Activated CD4-positive, alpha-beta memory T cell treated with anti-CD3 and anti-CD28 coated beads, Interleukin-2, amount 10 ng/mL, durations not matched to agents 7 days and 5 days (primary cell): Measurements from ENCODE around the gene CST8. TPM values are rescaled to one million over a fixed set of nuclear protein-coding genes. Genes with fewer than 3 reads are reported as not detected.
"Not testable (repeated sequence)": the region's sequence is repeated elsewhere in the genome, so short reads cannot be mapped to it uniquely, and the experiment has no call there.

Source experiments
- CTCF ChIA-PET: fragments of 350-600 bp; sonication (Branson Sonifier 250); formaldehyde crosslinking; loops from one replicate; lab custom pipeline; 2021; ENCODE audit warnings: antibody characterized with exemption, inconsistent platforms; lab: Charles Lee
- POLR2A ChIA-PET: fragments of 350-600 bp; sonication (Branson Sonifier 250); formaldehyde crosslinking; loops from one replicate; lab custom pipeline; 2021; ENCODE audit warnings: antibody characterized with exemption; lab: Charles Lee
- DNase-seq: peaks from one replicate; pipeline ENCODE4 v3.0.0-alpha.2; 2020
- H3K27ac Mint-ChIP-seq: one replicate; pipeline ENCODE4 v1.8.0; 2021; ENCODE audit warnings: mild to moderate bottlenecking, mixed read lengths
- H3K27me3 Mint-ChIP-seq: one replicate; pipeline ENCODE4 v1.8.0; 2021; ENCODE audit warnings: mixed read lengths
- H3K36me3 Mint-ChIP-seq: one replicate; pipeline ENCODE4 v1.8.0; 2021; ENCODE audit warnings: low read depth, mixed read lengths
- H3K4me1 Mint-ChIP-seq: one replicate; pipeline ENCODE4 v1.8.0; 2021; ENCODE audit warnings: mixed read lengths
- H3K4me3 Mint-ChIP-seq: one replicate; pipeline ENCODE4 v1.8.0; 2021; ENCODE audit warnings: mild to moderate bottlenecking, mixed read lengths
- H3K9me3 Mint-ChIP-seq: one replicate; pipeline ENCODE4 v1.8.0; 2021; ENCODE audit warnings: mixed read lengths
- total RNA-seq, 2 experiments: library from RNA; stranded (reverse); gene quantifications; one replicate each; pipeline ENCODE4 v1.2.3, GENCODE V29; 2021

Gene CST8
- total RNA-seq, 2 experiments from 2014 or later: not detected

DNA sequence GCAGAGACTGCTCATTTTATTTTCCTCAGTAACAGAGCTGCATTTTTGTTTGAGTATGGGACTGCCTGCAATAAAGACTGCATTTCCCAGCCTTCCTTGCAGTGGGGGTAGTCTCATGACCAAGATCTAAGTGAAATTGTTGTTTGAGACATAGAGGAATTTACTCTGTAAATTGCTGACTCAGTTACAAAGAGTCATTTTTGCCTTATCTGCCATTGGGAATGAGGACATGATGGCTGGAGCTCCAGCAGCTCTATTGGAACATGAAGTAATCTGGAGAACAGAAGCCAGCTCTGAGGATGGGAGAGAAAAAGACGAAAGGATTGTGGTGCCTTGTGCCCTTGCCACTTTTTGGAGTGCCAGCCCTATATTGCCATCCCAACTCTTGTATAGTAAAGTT lies 36.1 kb upstream of the CST8 start:
- no peaks in the 10 kb centered on the region for H3K36me3 Mint-ChIP-seq
- no peak overlapping the region for H3K27ac Mint-ChIP-seq
- H3K4me1 Mint-ChIP-seq: peaks cover 17% of the 10 kb centered on the region
- no peaks in the 10 kb centered on the region for H3K9me3 Mint-ChIP-seq
- no peak for DNase-seq
- peaks cover 10% of the 10 kb centered on the region for H3K27me3 Mint-ChIP-seq
- POLR2A ChIA-PET: no interaction called here
- no peak overlapping the region for H3K4me3 Mint-ChIP-seq
- CTCF ChIA-PET: interaction anchor here (0.7 kb wide), 1 partner anchor 14 kb away, joined by 3 read pairs; no protein-coding TSS in a partner anchor

DNA sequence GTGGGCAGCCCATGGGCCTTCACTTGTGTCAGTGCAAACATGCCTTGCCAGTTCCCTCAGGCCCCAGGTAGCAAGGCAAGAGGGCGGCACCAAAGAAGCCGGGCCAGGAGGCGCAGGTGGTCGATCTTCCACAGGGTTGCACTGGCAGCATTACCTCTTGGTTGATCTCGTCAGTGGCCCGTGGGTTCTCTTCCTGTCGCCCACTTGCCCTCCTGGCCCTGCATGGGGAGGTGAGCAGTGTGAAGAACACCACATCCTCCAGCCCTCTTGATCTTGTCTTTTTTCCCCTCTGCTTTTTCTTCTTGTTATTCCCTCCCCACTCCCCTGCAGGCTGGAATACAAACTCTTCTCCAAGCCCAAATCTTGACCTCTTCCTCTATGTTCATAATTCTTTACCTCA lies 35.3 kb upstream of the CST8 start:
- H3K27me3 Mint-ChIP-seq: peaks cover 14% of the 10 kb centered on the region
- no peak overlapping the region for H3K27ac Mint-ChIP-seq
- ChIA-PET POLR2A (no interaction called here), CTCF (no interaction called here)
- no peaks in the 10 kb centered on the region for H3K36me3 Mint-ChIP-seq
- H3K4me3 Mint-ChIP-seq: no peak overlapping the region
- no peaks in the 10 kb centered on the region for H3K9me3 Mint-ChIP-seq
- no peak for DNase-seq
- peaks cover 13% of the 10 kb centered on the region for H3K4me1 Mint-ChIP-seq

DNA sequence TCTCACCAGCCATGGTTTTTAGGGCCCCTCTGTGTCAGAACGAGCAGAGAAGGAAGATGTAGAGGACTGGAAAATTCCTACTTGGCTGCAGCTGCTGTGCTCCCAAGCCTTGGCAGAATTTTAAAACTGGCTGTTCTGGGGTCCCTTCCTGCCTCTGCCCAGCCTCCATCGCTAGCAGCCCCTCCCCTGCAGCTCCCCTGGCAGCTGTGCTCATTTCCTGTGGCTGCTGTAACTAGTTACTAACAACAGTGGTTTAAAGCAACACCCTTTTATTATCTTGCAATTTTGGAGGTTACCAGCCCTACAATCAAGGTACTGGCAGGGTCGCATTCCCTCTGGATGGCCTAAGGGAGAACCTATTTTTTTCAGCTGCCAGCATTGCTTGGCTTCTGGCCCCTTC lies 34.5 kb upstream of the CST8 start:
- Mint-ChIP-seq H3K36me3 (no peaks in the 10 kb centered on the region), H3K9me3 (no peaks in the 10 kb centered on the region), H3K4me3 (no peak overlapping the region), H3K27me3 (peaks cover 17% of the 10 kb centered on the region), H3K4me1 (peaks cover 13% of the 10 kb centered on the region), H3K27ac (no peak overlapping the region)
- ChIA-PET CTCF (no interaction called here), POLR2A (no interaction called here)
- no peak for DNase-seq

DNA sequence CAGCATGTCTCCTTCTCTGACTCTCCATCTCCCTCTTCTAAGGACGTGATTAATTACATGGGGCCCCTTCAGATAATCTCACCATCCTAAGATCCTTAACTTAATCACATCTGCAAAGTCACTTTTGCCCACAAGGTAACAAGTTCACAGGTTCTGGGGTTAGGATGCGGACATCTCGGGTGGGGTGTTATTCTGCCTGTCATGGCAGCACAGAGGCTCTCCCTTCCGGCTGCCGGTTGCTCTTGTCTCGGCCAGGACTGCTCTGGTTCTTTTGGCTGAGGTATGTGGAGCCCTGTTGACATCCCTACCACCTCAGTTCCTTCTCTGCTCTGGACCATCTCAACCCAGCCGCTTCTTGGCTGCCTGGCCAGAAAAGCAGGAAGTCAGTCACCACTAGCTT lies 34.0 kb upstream of the CST8 start:
- Mint-ChIP-seq H3K27me3 (peaks cover 20% of the 10 kb centered on the region), H3K4me1 (peaks cover 13% of the 10 kb centered on the region), H3K36me3 (no peaks in the 10 kb centered on the region), H3K9me3 (no peaks in the 10 kb centered on the region), H3K27ac (no peak overlapping the region), H3K4me3 (no peak overlapping the region)
- no peak for DNase-seq
- ChIA-PET POLR2A (no interaction called here), CTCF (no interaction called here)

DNA sequence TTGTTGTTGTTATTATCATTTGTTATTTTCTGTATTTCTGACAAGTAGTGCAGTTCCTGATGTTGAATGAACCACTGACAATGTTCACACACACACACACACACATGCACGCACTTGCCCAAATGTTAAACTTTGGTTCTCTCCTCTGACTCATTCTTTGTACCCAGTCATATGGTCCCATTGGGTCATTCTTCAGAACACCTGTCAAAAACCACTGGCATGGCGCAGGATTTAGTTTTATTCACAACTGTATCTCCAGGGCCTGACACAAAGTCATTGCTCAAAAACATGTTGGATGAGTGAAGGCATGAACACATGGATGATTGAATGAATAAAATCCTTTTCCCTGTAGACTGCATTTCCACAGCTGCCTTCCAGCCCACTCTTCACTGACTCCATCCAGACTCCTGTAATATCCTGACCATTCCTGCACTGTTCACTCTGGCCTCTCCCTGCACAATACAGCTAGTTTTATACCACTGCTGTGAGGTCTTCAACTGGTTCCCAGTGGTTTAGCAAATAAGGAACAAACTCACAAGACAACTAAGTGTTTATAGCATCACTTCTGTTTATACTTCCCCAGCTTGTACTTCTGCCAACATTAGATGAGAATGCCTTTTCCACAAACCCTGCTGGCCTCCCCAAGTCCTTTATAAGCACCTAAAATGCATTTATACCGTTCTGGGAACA lies 31.3 kb upstream of the CST8 start:
- H3K4me1 Mint-ChIP-seq: peaks cover 13% of the 10 kb centered on the region
- POLR2A ChIA-PET: interaction anchor here (0.9 kb wide), 1 partner anchor 38 kb away, joined by 3 read pairs; the partner anchor contains the start of gene NAPB
- no peak overlapping the region for H3K27ac Mint-ChIP-seq
- CTCF ChIA-PET: interaction anchor here (1.0 to 1.6 kb wide), 2 partner anchors 12 to 29 kb away, joined by 3 to 7 read pairs; no protein-coding TSS in a partner anchor
- peaks cover 31% of the 10 kb centered on the region for H3K27me3 Mint-ChIP-seq
- no peaks in the 10 kb centered on the region for H3K9me3 Mint-ChIP-seq
- no peaks in the 10 kb centered on the region for H3K36me3 Mint-ChIP-seq
- H3K4me3 Mint-ChIP-seq: no peak overlapping the region
- DNase-seq: no peak

DNA sequence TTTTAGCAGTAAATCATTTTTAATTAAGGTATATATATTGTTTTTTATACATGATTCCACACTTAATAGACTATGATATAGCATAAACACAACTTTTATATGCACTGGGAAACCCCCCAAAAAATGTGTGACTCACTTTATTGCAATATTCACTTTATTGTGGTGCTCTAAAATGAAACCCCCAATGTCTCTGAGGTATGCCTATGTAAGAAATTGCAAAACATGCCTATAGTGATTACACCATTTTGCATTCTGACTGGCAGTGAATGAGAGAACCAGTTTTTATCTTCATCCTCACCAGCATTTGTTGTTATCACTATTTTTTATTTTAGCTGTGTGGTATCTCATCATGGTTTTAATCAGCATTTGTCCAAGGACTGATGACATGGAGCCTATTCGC lies 29.7 kb upstream of the CST8 start:
- H3K27ac Mint-ChIP-seq: no peak overlapping the region
- ChIA-PET POLR2A (no interaction called here), CTCF (no interaction called here)
- H3K4me1 Mint-ChIP-seq: peaks cover 8% of the 10 kb centered on the region
- no peak overlapping the region for H3K4me3 Mint-ChIP-seq
- peaks cover 31% of the 10 kb centered on the region for H3K27me3 Mint-ChIP-seq
- H3K9me3 Mint-ChIP-seq: no peaks in the 10 kb centered on the region
- no peak for DNase-seq
- H3K36me3 Mint-ChIP-seq: no peaks in the 10 kb centered on the region

DNA sequence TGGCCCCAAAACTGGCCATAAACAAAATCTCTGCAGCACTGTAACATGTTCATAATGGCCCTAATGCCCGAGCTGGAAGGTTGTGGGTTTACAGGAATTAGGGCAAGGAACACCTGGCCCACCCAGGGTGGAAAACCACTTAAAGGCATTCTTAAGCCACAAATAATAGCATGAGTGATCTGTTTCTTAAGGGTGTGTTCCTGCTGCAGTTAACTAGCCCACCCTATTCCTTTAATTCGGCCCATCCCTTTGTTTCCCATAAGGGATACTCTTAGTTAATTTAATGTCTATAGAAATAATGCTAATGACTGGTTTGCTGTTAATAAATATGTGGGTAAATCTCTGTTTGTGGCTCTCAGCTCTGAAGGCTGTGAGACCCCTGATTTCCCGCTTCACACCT lies 24.0 kb upstream of the CST8 start:
- H3K4me1 Mint-ChIP-seq, POLR2A ChIA-PET, H3K4me3 Mint-ChIP-seq, H3K27ac Mint-ChIP-seq, H3K36me3 Mint-ChIP-seq, DNase-seq: not testable (repeated sequence)
- CTCF ChIA-PET: interaction anchor here (1.3 kb wide), 1 partner anchor 25 kb away, joined by 4 read pairs; no protein-coding TSS in a partner anchor
- Mint-ChIP-seq H3K27me3 (peaks cover 18% of the 10 kb centered on the region), H3K9me3 (peaks cover 11% of the 10 kb centered on the region)

DNA sequence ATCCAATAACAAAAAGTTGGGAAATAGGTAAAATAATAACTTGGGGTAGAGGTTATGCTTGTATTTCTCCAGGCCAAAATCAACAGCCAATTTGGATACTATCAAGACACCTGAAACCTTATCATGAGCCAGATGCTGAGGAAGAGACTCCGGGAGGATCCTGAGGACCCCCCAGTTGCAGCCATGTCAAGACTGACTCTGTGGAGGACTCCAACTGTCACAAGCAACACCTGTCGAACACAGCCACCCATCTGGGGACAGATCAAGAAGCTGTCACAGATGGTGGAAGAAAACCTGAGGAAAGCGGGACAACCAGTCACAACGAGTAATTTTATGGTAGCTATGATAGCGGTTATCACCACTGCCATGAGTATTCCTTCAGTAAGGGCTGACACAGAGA lies 18.6 kb upstream of the CST8 start:
- H3K36me3 Mint-ChIP-seq, DNase-seq, CTCF ChIA-PET, H3K27ac Mint-ChIP-seq, H3K4me3 Mint-ChIP-seq, H3K27me3 Mint-ChIP-seq, H3K4me1 Mint-ChIP-seq, H3K9me3 Mint-ChIP-seq, POLR2A ChIA-PET: not testable (repeated sequence)

DNA sequence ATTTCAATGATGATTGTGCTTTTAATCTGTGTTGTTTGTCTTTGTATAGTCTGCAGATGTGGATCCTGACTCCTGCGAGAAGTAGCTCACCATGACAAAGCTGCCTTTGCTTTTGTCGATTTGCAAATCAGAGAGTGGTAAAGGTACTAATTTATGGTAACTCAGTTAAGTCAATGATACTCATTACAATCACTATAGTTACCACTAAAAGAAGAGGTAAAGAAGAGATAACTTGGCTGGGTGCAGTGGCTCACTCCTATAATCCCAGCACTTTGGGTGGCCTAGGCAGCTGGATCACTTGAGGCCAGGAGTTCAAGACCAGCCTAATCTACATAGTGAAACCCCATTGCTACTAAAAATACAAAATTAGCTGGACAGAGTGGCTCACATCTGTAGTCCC lies 17.6 kb upstream of the CST8 start:
- DNase-seq, H3K27me3 Mint-ChIP-seq, H3K36me3 Mint-ChIP-seq, CTCF ChIA-PET, H3K27ac Mint-ChIP-seq, POLR2A ChIA-PET, H3K4me1 Mint-ChIP-seq, H3K4me3 Mint-ChIP-seq, H3K9me3 Mint-ChIP-seq: not testable (repeated sequence)

DNA sequence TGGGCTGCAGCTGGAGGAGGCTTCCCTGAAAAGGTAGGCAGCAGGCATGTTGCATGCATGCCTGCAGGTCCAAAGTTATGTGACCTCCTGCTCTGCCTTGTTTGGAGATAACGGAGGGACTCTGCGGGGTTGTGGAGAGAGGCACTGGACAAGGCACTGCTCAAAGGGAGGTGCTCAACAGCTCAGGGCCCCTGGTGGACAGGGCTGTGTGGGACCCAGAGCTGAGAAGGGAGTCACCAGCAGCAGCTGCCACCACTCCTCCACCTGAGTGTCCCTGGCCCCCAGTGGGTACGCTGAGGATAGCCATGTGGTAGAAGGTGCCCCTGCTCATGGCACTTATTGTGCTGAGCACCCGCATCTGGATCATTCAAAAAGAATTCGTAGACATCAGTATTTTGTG lies 15.5 kb upstream of the CST8 start:
- Mint-ChIP-seq H3K4me3 (no peak overlapping the region), H3K36me3 (no peaks in the 10 kb centered on the region), H3K9me3 (no peaks in the 10 kb centered on the region), H3K27me3 (peaks cover 9% of the 10 kb centered on the region), H3K27ac (no peak overlapping the region), H3K4me1 (no peaks in the 10 kb centered on the region)
- ChIA-PET CTCF (no interaction called here), POLR2A (no interaction called here)
- DNase-seq: no peak

DNA sequence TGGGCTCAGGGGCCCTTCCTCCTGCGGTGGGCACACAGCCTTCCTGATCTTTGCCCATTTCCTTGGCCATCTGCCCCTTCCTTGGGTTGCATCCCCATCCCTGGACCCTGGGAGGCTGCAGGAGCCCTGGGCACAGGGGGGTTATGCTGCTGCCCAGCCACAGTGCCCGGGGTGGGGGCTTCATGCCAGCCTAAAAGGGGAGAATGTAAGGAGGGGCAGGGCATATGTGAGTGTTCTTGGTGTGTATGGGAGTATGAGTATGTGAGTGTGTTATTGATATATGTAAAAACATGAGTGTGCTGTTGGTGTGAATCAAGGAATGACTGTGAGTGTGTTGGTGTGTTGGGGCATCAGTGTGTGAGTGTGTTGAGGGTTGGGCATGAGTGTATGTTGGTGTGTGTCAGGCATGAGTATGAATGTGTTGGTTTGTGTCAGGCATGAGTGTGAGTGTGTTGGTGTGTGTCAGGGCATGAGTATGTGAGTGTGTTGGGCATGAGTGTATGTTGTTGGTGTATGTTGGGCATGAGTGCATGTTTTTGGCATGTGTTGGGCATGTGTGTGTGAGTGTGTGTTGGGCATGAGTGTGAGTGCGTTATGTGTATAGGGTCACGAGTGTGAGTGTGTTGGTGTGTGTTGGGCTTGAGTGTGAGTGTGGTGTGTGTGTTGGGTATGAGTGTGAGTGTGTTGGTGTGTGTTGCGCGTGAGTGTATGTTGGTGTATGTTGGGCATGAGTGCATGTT lies 14.7 kb upstream of the CST8 start:
- Mint-ChIP-seq H3K9me3 (no peaks in the 10 kb centered on the region), H3K4me3 (no peak overlapping the region), H3K27me3 (peaks cover 6% of the 10 kb centered on the region), H3K36me3 (no peaks in the 10 kb centered on the region), H3K27ac (no peak overlapping the region), H3K4me1 (no peaks in the 10 kb centered on the region)
- ChIA-PET POLR2A (no interaction called here), CTCF (no interaction called here)
- no peak for DNase-seq

DNA sequence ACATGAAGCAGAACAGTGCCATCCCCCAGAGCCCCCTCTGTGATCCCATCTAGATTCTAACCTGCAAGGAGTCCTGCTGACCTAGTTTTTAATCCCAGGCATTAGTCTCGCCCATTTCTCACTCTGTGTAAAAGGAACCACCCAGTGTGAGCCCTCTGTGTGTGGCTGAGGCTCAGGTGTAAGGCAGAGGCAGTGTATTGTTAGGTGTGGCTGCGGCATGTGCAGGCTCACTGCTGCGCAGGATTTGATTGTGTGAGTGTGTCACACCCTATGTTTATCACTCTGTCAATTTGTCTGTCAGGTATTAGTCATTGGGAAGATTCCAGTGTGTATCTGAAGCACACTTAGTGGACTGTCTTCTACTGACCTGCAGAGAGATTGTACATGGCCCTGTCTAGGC lies 13.7 kb upstream of the CST8 start:
- CTCF ChIA-PET: no interaction called here
- POLR2A ChIA-PET: no interaction called here

DNA sequence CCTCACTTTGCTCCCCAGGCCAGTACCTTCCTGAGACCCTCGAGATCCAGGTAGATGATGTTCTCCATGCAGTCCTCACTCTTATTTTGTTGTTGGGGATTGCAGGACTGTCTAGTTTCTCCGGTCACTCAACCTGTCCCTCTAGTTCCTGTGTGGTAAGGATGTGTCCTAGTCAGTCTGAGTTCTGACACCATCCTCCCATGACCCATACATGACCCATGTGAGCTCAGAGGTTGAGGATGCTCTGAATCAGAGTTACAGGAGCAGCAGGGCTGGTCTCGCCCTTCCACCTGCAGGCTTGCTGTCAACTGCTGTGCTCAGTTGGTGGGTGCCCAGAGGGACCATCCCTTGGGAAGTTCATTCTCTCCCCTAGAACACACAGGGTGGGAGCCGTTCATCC lies 11.9 kb upstream of the CST8 start:
- Mint-ChIP-seq H3K27me3 (peaks cover 2% of the 10 kb centered on the region), H3K4me3 (no peak overlapping the region), H3K4me1 (no peaks in the 10 kb centered on the region), H3K36me3 (no peaks in the 10 kb centered on the region), H3K9me3 (no peaks in the 10 kb centered on the region), H3K27ac (no peak overlapping the region)
- DNase-seq: no peak
- ChIA-PET CTCF (no interaction called here), POLR2A (no interaction called here)

More for the DNA sequence above, 13.7 kb upstream of the CST8 start:
- peaks cover 3% of the 10 kb centered on the region for H3K27me3 Mint-ChIP-seq
- H3K4me1 Mint-ChIP-seq: no peaks in the 10 kb centered on the region
- no peaks in the 10 kb centered on the region for H3K9me3 Mint-ChIP-seq
- H3K36me3 Mint-ChIP-seq: no peaks in the 10 kb centered on the region
- H3K4me3 Mint-ChIP-seq: no peak overlapping the region
- no peak overlapping the region for H3K27ac Mint-ChIP-seq
- DNase-seq: no peak

DNA sequence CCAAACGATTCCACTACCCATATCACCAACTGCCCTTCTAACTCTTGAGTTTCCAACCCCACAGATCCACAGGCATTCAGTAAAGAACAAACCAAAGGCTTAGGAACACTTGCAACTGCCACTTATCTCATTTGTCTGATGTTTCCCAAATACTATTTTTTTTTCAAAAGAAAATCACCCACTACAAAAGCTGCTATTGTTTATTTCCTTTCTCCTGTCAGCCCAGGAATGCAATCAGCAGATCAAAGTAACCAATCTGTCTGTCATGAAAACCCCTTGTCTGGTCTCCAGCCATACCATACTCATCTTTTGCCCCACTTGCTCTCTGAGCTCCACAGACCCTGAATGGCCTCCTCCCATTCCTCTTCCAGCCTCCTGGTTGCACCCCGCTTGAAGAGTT lies 8.8 kb upstream of the CST8 start:
- H3K36me3 Mint-ChIP-seq: no peaks in the 10 kb centered on the region
- no peak overlapping the region for H3K4me3 Mint-ChIP-seq
- POLR2A ChIA-PET: no interaction called here
- CTCF ChIA-PET: no interaction called here
- H3K27ac Mint-ChIP-seq: no peak overlapping the region
- H3K9me3 Mint-ChIP-seq: no peaks in the 10 kb centered on the region
- DNase-seq: no peak
- H3K27me3 Mint-ChIP-seq: peaks cover 2% of the 10 kb centered on the region
- H3K4me1 Mint-ChIP-seq: no peaks in the 10 kb centered on the region
